Lower leg skin (tissue), 3 donors: ENCODE results near the gene JPH3.

Experiments used
- CTCF ChIP-seq, 3 donors: fragments of 450-650 bp; IDR thresholded peaks; one replicate each; pipeline ENCODE4 v1.5.1; 2016; ENCODE audit warnings: antibody characterized with exemption in 3 of 3, mild to moderate bottlenecking in 3 of 3, moderate library complexity in 2 of 3
- POLR2A ChIP-seq, 2 donors: fragments of 450-650 bp; IDR thresholded peaks; one replicate each; pipeline ENCODE4 v1.6.1; 2016 to 2017; ENCODE audit warnings: antibody characterized with exemption in 2 of 2, mild to moderate bottlenecking in 1 of 2, moderate library complexity in 1 of 2

- no peak for TF ChIP-seq CTCF (IDR thresholded peaks at IDR 0.05)
- no peak for TF ChIP-seq POLR2A (IDR thresholded peaks at IDR 0.05)
Observed at GRCh38 chr16:87627542-87628245, 25.4 kb downstream of the JPH3 start.
